Neural progenitor cell (in vitro differentiated cells): Measurements from ENCODE around the gene CD300E. TPM values are rescaled to one million over a fixed set of nuclear protein-coding genes. Genes with fewer than 3 reads are reported as not detected.

Source experiments
- DNase-seq: peaks from one replicate; pipeline ENCODE4 v3.0.0-alpha.2; 2016; ENCODE audit warnings: low spot score
- H2AFZ ChIP-seq: fragments of 200-600 bp; sonication (generic); replicated peaks from 2 replicates; pipeline ENCODE4 v1.6.1; 2016; ENCODE audit warnings: antibody characterized with exemption
- H3F3A ChIP-seq: fragments of 200-600 bp; sonication (generic); 2 replicates; pipeline ENCODE4 v1.6.1; 2016; ENCODE audit warnings: antibody characterized with exemption, low read depth
- H3K27ac ChIP-seq: fragments of 200-600 bp; sonication (generic); 2 replicates; pipeline ENCODE4 v1.5.1; 2016; ENCODE audit warnings: mild to moderate bottlenecking
- H3K27me3 ChIP-seq: fragments of 200-600 bp; sonication (generic); 2 replicates; pipeline ENCODE4 v1.6.1; 2016; ENCODE audit warnings: mild to moderate bottlenecking, moderate library complexity
- H3K36me3 ChIP-seq: fragments of 200-600 bp; sonication (generic); 2 replicates; pipeline ENCODE4 v1.5.1; 2016
- H3K4me1 ChIP-seq: fragments of 200-600 bp; sonication (generic); 2 replicates; pipeline ENCODE4 v1.6.1; 2016; ENCODE audit warnings: mixed run types
- H3K4me2 ChIP-seq: fragments of 200-600 bp; sonication (generic); 2 replicates; pipeline ENCODE4 v1.6.1; 2016
- H3K4me3 ChIP-seq: fragments of 200-600 bp; sonication (generic); 2 replicates; pipeline ENCODE4 v1.5.1; 2016
- H3K79me2 ChIP-seq: fragments of 200-600 bp; sonication (generic); 2 replicates; pipeline ENCODE4 v1.6.1; 2016; ENCODE audit warnings: low read depth
- H3K9ac ChIP-seq: fragments of 200-600 bp; sonication (generic); 2 replicates; pipeline ENCODE4 v1.6.1; 2016
- H3K9me3 ChIP-seq: fragments of 200-600 bp; sonication (generic); 2 replicates; pipeline ENCODE4 v1.5.1; 2016; ENCODE audit warnings: low read depth
- H4K20me1 ChIP-seq: fragments of 200-600 bp; sonication (generic); 2 replicates; pipeline ENCODE4 v1.6.1; 2016; ENCODE audit warnings: low read depth
- H3K27ac Mint-ChIP-seq: 3 replicates; pipeline ENCODE4 v1.8.0; 2021; ENCODE audit warnings: mixed read lengths
- H3K27me3 Mint-ChIP-seq: 2 replicates; pipeline ENCODE4 v1.8.0; 2022; ENCODE audit warnings: low read depth, mild to moderate bottlenecking, inconsistent platforms, moderate library complexity, mixed read lengths; ENCODE audit not compliant: insufficient read depth
- H3K36me3 Mint-ChIP-seq: 3 replicates; pipeline ENCODE4 v1.8.0; 2021; ENCODE audit warnings: mixed read lengths
- H3K4me1 Mint-ChIP-seq: 3 replicates; pipeline ENCODE4 v1.8.0; 2021; ENCODE audit warnings: mixed read lengths
- H3K4me3 Mint-ChIP-seq: 3 replicates; pipeline ENCODE4 v1.8.0; 2021; ENCODE audit warnings: mild to moderate bottlenecking, moderate library complexity, mixed read lengths
- H3K9me3 Mint-ChIP-seq: 3 replicates; pipeline ENCODE4 v1.8.0; 2020; ENCODE audit warnings: mixed read lengths
- EZH2 ChIP-seq: fragments of 200-600 bp; sonication (generic); IDR thresholded peaks from 2 replicates; pipeline ENCODE4 v1.6.1; 2017; ENCODE audit warnings: antibody characterized with exemption, mild to moderate bottlenecking, moderate library complexity
- EZH2phosphoT487 ChIP-seq: fragments of 200-600 bp; sonication (generic); IDR thresholded peaks from 2 replicates; pipeline ENCODE4 v1.6.1; 2017; ENCODE audit warnings: antibody characterized with exemption
- total RNA-seq: library from RNA; depleted of rRNA; stranded (reverse); fragments of >200 nt; gene quantifications from 2 replicates; pipeline ENCODE4 v1.2.3, GENCODE V29; 2015; ENCODE audit warnings: low replicate concordance
- TF ChIP-seq, protein P1 (sequence below): fragments of 200-600 bp; sonication (generic); IDR thresholded peaks from 2 replicates; pipeline ENCODE4 v1.5.1; 2017; ENCODE audit warnings: antibody characterized with exemption, mild to moderate bottlenecking

The CD300E gene
- total RNA-seq, 1 donor from 2014 or later = not detected

DNA sequence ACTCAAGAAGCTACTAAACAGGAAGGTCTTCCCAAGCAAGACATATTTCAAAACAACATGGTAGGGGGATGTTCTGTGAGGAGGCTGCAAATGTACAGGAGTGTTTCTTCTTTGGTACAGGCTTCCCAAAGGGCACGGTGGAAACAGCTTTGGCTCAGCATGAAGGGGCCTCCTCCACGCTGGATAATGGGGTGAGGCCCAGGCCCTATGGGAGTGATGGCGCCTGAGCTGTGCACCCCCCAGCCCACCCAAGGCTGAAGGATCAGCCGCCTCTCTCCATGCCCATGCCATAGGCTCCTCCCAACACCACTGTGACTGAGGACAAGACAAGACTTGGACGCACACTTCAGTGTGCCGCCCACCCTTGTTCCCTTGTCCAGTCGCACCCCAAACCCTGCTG, 6.8 kb downstream of the CD300E start:
- no peak overlapping the region for H3K9ac ChIP-seq
- no peak overlapping the region for H3K27ac ChIP-seq
- peaks cover 70% of the 10 kb centered on the region for H3K27me3 ChIP-seq
- no peaks in the 10 kb centered on the region for H3K4me1 ChIP-seq
- no peak for DNase-seq
- H3K9me3 Mint-ChIP-seq = no peaks in the 10 kb centered on the region
- H2AFZ ChIP-seq = no peak overlapping the region
- H3K36me3 ChIP-seq = no peaks in the 10 kb centered on the region
- no peaks in the 10 kb centered on the region for H3F3A ChIP-seq
- H3K79me2 ChIP-seq = no peaks in the 10 kb centered on the region
- H3K36me3 Mint-ChIP-seq = no peaks in the 10 kb centered on the region
- H3K27me3 Mint-ChIP-seq = peaks cover 19% of the 10 kb centered on the region
- H3K4me3 Mint-ChIP-seq = peak overlapping the region; percentile 73
- no peak overlapping the region for H3K27ac Mint-ChIP-seq
- H3K4me2 ChIP-seq = no peak overlapping the region
- no peak overlapping the region for H3K4me3 ChIP-seq
- H3K4me1 Mint-ChIP-seq = no peaks in the 10 kb centered on the region
- H3K9me3 ChIP-seq = no peaks in the 10 kb centered on the region
- no peak for TF ChIP-seq EZH2
- TF ChIP-seq EZH2phosphoT487 = no peak
- TF ChIP-seq, protein P1, sequence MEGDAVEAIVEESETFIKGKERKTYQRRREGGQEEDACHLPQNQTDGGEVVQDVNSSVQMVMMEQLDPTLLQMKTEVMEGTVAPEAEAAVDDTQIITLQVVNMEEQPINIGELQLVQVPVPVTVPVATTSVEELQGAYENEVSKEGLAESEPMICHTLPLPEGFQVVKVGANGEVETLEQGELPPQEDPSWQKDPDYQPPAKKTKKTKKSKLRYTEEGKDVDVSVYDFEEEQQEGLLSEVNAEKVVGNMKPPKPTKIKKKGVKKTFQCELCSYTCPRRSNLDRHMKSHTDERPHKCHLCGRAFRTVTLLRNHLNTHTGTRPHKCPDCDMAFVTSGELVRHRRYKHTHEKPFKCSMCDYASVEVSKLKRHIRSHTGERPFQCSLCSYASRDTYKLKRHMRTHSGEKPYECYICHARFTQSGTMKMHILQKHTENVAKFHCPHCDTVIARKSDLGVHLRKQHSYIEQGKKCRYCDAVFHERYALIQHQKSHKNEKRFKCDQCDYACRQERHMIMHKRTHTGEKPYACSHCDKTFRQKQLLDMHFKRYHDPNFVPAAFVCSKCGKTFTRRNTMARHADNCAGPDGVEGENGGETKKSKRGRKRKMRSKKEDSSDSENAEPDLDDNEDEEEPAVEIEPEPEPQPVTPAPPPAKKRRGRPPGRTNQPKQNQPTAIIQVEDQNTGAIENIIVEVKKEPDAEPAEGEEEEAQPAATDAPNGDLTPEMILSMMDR = no peak
- H4K20me1 ChIP-seq = no peaks in the 10 kb centered on the region

DNA sequence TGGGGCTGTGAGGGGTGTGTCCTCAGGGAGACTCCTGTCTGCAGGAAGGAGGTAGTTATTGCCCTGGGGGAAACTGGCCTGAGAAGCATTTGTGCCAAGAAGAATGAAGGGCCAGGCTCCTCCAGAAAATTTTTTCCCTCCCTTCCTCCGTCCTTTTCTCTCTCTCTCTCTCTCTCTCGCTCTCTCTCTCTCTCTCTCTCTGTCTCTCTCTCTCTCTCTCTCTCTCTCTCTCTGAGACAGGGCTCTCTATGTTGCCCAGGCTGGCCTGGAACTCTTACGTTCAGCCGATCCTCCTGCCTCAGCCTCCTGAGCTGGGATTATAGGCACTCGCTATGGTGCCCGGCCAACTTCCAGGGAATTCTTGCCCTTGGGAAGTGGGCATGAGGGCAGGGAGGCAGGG, 11.5 kb downstream of the CD300E start:
- Histone ChIP-seq H2AFZ (no peak overlapping the region), H3K27ac (no peak overlapping the region), H3K4me3 (no peak overlapping the region), H4K20me1 (no peaks in the 10 kb centered on the region), H3K9me3 (no peaks in the 10 kb centered on the region), H3K9ac (no peak overlapping the region), H3K79me2 (no peaks in the 10 kb centered on the region), H3K4me2 (no peak overlapping the region), H3F3A (no peaks in the 10 kb centered on the region), H3K36me3 (no peaks in the 10 kb centered on the region), H3K27me3 (peaks cover 81% of the 10 kb centered on the region), H3K4me1 (no peaks in the 10 kb centered on the region)
- no peaks in the 10 kb centered on the region for H3K9me3 Mint-ChIP-seq
- no peak for DNase-seq
- no peaks in the 10 kb centered on the region for H3K36me3 Mint-ChIP-seq
- H3K27ac Mint-ChIP-seq = no peak overlapping the region
- TF ChIP-seq, protein P1 = no peak
- no peak for TF ChIP-seq EZH2phosphoT487
- H3K27me3 Mint-ChIP-seq = peaks cover 3% of the 10 kb centered on the region
- H3K4me3 Mint-ChIP-seq = no peak overlapping the region
- H3K4me1 Mint-ChIP-seq = no peaks in the 10 kb centered on the region

DNA sequence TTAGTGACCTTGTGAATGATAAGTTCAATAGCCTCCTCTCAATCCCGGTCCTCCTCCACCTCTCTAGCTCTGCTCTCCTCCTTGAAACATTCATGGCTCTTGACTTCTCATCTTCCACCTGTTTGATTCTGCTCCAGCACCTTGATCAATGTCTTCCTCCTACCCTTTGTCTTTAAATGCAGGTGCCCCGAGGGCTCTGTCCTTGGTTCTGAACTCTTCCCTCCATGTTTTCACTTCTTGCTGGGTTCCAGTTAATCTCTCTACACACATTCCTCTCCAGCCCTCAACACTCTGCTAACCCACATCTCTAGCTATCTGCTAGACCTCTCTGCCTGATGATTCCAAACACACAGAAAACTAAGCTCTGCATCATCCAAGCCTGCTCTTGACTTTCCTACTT, 13.4 kb downstream of the CD300E start:
- Histone ChIP-seq H3K79me2 (no peaks in the 10 kb centered on the region), H3K27ac (no peak overlapping the region), H3K4me1 (no peaks in the 10 kb centered on the region), H4K20me1 (no peaks in the 10 kb centered on the region), H3K36me3 (no peaks in the 10 kb centered on the region), H3F3A (no peaks in the 10 kb centered on the region), H3K9me3 (no peaks in the 10 kb centered on the region), H3K4me2 (no peak overlapping the region), H3K27me3 (peaks cover 70% of the 10 kb centered on the region), H3K9ac (no peak overlapping the region), H3K4me3 (no peak overlapping the region), H2AFZ (no peak overlapping the region)
- peaks cover 2% of the 10 kb centered on the region for H3K27me3 Mint-ChIP-seq
- DNase-seq = peak; percentile 48
- H3K27ac Mint-ChIP-seq = no peak overlapping the region
- no peaks in the 10 kb centered on the region for H3K9me3 Mint-ChIP-seq
- H3K4me1 Mint-ChIP-seq = peaks cover 1% of the 10 kb centered on the region
- no peak for TF ChIP-seq EZH2
- TF ChIP-seq EZH2phosphoT487 = no peak
- TF ChIP-seq, protein P1 = no peak
- no peak overlapping the region for H3K4me3 Mint-ChIP-seq
- no peaks in the 10 kb centered on the region for H3K36me3 Mint-ChIP-seq
